ENCODE data around the gene SLC18B1. TPM values are rescaled to one million over a fixed set of nuclear protein-coding genes. Genes with fewer than 3 reads are reported as not detected.

Gene SLC18B1
- 1 to 10 TPM; 6.0 to 6.3 TPM for total RNA-seq

- ChIA-PET POLR2A (interaction anchor here (1.0 to 5.0 kb wide), 3 partner anchors 12 to 35 kb away, joined by 3 to 80 read pairs (median 7); partner anchors contain the start of gene RPS12), CTCF (interaction anchor here (0.7 to 5.6 kb wide), 17 partner anchors 9 to 518 kb away, joined by 3 to 102 read pairs (median 5); partner anchors contain the start of genes RPS12 and STX7)
- Mint-ChIP-seq H3K27me3 (ENCODE audit: low read depth) (no peaks in the 10 kb centered on the region), H3K36me3 (ENCODE audit: low read depth) (peaks cover 8% of the 10 kb centered on the region), H3K4me1 (ENCODE audit: low read depth) (peaks cover 13% of the 10 kb centered on the region), H3K27ac (peak within 1 kb of the TSS; percentile 68), H3K9me3 (ENCODE audit: insufficient read depth) (no peaks in the 10 kb centered on the region), H3K4me3 (no peak within 1 kb of the TSS)
- DNase-seq (peak; percentile 54), ATAC-seq (peak; percentile 72)
Measured at GRCh38 chr6:132797951-132798868, at the start of gene SLC18B1. TSS of gene SLC18B1 (minus strand) at chr6:132798637. CDS start at chr6:132798456, 181 bp downstream.

GRCh38 chr6:132843316-132844035 lies 45.0 kb upstream of the SLC18B1 start:
- DNase-seq (no peak), ATAC-seq (no peak)
- Mint-ChIP-seq H3K27me3 (ENCODE audit: low read depth) (peaks cover 9% of the 10 kb centered on the region), H3K36me3 (ENCODE audit: low read depth) (no peaks in the 10 kb centered on the region), H3K4me3 (no peak overlapping the region), H3K27ac (no peak overlapping the region), H3K4me1 (ENCODE audit: low read depth) (no peaks in the 10 kb centered on the region), H3K9me3 (ENCODE audit: insufficient read depth) (no peaks in the 10 kb centered on the region)
- ChIA-PET POLR2A (no interaction called here), CTCF (no interaction called here)

GRCh38 chr6:132841966-132842365 lies 43.5 kb upstream of the SLC18B1 start:
- ChIA-PET POLR2A (no interaction called here), CTCF (interaction anchor here (0.7 kb wide), 1 partner anchor 66 kb away, joined by 3 read pairs; no protein-coding TSS in a partner anchor)
- H3K27me3 Mint-ChIP-seq (ENCODE audit: low read depth), result peaks cover 5% of the 10 kb centered on the region
- no peak overlapping the region for H3K27ac Mint-ChIP-seq
- H3K4me1 Mint-ChIP-seq (ENCODE audit: low read depth), result no peaks in the 10 kb centered on the region
- H3K4me3 Mint-ChIP-seq, result no peak overlapping the region
- no peaks in the 10 kb centered on the region for H3K36me3 Mint-ChIP-seq (ENCODE audit: low read depth)
- ATAC-seq, result no peak
- H3K9me3 Mint-ChIP-seq (ENCODE audit: insufficient read depth), result no peaks in the 10 kb centered on the region
- DNase-seq, result no peak

GRCh38 chr6:132832891-132833290 lies 34.5 kb upstream of the SLC18B1 start:
- Mint-ChIP-seq H3K27ac (no peak overlapping the region), H3K4me1 (ENCODE audit: low read depth) (no peaks in the 10 kb centered on the region), H3K4me3 (no peak overlapping the region), H3K27me3 (ENCODE audit: low read depth) (peaks cover 4% of the 10 kb centered on the region), H3K9me3 (ENCODE audit: insufficient read depth) (no peaks in the 10 kb centered on the region), H3K36me3 (ENCODE audit: low read depth) (no peaks in the 10 kb centered on the region)
- CTCF ChIA-PET, result no interaction called here
- no peak for ATAC-seq
- POLR2A ChIA-PET, result no interaction called here
- DNase-seq, result no peak

GRCh38 chr6:132830334-132830751 lies 31.9 kb upstream of the SLC18B1 start:
- ATAC-seq, result no peak
- ChIA-PET CTCF (interaction anchor here (0.7 to 0.8 kb wide), 2 partner anchors 15 to 305 kb away, joined by 3 read pairs; no protein-coding TSS in a partner anchor), POLR2A (interaction anchor here (1.5 kb wide), 1 partner anchor 17 kb away, joined by 4 read pairs; no protein-coding TSS in a partner anchor)

GRCh38 chr6:132820629-132821381 lies 22.4 kb upstream of the SLC18B1 start:
- no peak overlapping the region for H3K27ac Mint-ChIP-seq
- H3K4me3 Mint-ChIP-seq, result no peak overlapping the region
- no peaks in the 10 kb centered on the region for H3K27me3 Mint-ChIP-seq (ENCODE audit: low read depth)
- ATAC-seq (peak; percentile 15), DNase-seq (no peak)
- ChIA-PET CTCF (no interaction called here), POLR2A (interaction anchor here (0.9 kb wide), 1 partner anchor 112 kb away, joined by 3 read pairs; no protein-coding TSS in a partner anchor)
- no peaks in the 10 kb centered on the region for H3K9me3 Mint-ChIP-seq (ENCODE audit: insufficient read depth)
- peaks cover 40% of the 10 kb centered on the region for H3K36me3 Mint-ChIP-seq (ENCODE audit: low read depth)
- H3K4me1 Mint-ChIP-seq (ENCODE audit: low read depth), result peaks cover 43% of the 10 kb centered on the region

More at GRCh38 chr6:132830334-132830751, 31.9 kb upstream of the SLC18B1 start:
- H3K9me3 Mint-ChIP-seq (ENCODE audit: insufficient read depth), result no peaks in the 10 kb centered on the region
- no peak for DNase-seq
- no peak overlapping the region for H3K4me3 Mint-ChIP-seq
- no peaks in the 10 kb centered on the region for H3K36me3 Mint-ChIP-seq (ENCODE audit: low read depth)
- no peaks in the 10 kb centered on the region for H3K4me1 Mint-ChIP-seq (ENCODE audit: low read depth)
- H3K27ac Mint-ChIP-seq, result no peak overlapping the region
- H3K27me3 Mint-ChIP-seq (ENCODE audit: low read depth), result peaks cover 2% of the 10 kb centered on the region

- ATAC-seq, result no peak
- DNase-seq, result no peak
- Mint-ChIP-seq H3K4me1 (ENCODE audit: low read depth) (peaks cover 49% of the 10 kb centered on the region), H3K36me3 (ENCODE audit: low read depth) (peaks cover 52% of the 10 kb centered on the region), H3K4me3 (no peak overlapping the region), H3K27me3 (ENCODE audit: low read depth) (no peaks in the 10 kb centered on the region), H3K27ac (no peak overlapping the region), H3K9me3 (ENCODE audit: insufficient read depth) (no peaks in the 10 kb centered on the region)
- CTCF ChIA-PET, result interaction anchor here (1.0 kb wide), 1 partner anchor 540 kb away, joined by 3 read pairs; no protein-coding TSS in a partner anchor
- POLR2A ChIA-PET, result interaction anchor here (1.2 kb wide), 1 partner anchor 306 kb away, joined by 3 read pairs; no protein-coding TSS in a partner anchor
Measured at GRCh38 chr6:132819405-132820161, 21.1 kb upstream of the SLC18B1 start.

GRCh38 chr6:132818404-132819359 lies 20.2 kb upstream of the SLC18B1 start:
- ATAC-seq, result no peak
- H3K9me3 Mint-ChIP-seq (ENCODE audit: insufficient read depth), result no peaks in the 10 kb centered on the region
- no peak overlapping the region for H3K27ac Mint-ChIP-seq
- ChIA-PET POLR2A (interaction anchor here (1.2 kb wide), 1 partner anchor 305 kb away, joined by 3 read pairs; no protein-coding TSS in a partner anchor), CTCF (interaction anchor here (1.0 kb wide), 1 partner anchor 539 kb away, joined by 3 read pairs; no protein-coding TSS in a partner anchor)
- H3K36me3 Mint-ChIP-seq (ENCODE audit: low read depth), result peaks cover 58% of the 10 kb centered on the region
- H3K4me3 Mint-ChIP-seq, result peak overlapping the region; percentile 12
- no peaks in the 10 kb centered on the region for H3K27me3 Mint-ChIP-seq (ENCODE audit: low read depth)
- DNase-seq, result no peak
- peaks cover 46% of the 10 kb centered on the region for H3K4me1 Mint-ChIP-seq (ENCODE audit: low read depth)

- Mint-ChIP-seq H3K27me3 (ENCODE audit: low read depth) (no peaks in the 10 kb centered on the region), H3K9me3 (ENCODE audit: insufficient read depth) (no peaks in the 10 kb centered on the region), H3K27ac (no peak overlapping the region), H3K4me1 (ENCODE audit: low read depth) (peaks cover 45% of the 10 kb centered on the region), H3K36me3 (ENCODE audit: low read depth) (peaks cover 60% of the 10 kb centered on the region), H3K4me3 (peak overlapping the region; percentile 0)
- CTCF ChIA-PET, result interaction anchor here (0.8 to 10.1 kb wide), 4 partner anchors 19 to 287 kb away, joined by 3 to 102 read pairs (median 8); partner anchors contain the start of gene SLC18B1
- no peak for ATAC-seq
- POLR2A ChIA-PET, result interaction anchor here (0.6 to 6.5 kb wide), 5 partner anchors 19 to 921 kb away, joined by 3 to 80 read pairs (median 3); partner anchors contain the start of gene SLC18B1
- no peak for DNase-seq
Measured at GRCh38 chr6:132817554-132818403, 19.3 kb upstream of the SLC18B1 start.

All from activated CD8-positive, alpha-beta T cell treated with anti-CD3 and anti-CD28 coated beads, Interleukin-2, amount 10 ng/mL, durations not matched to agents 7 days and 5 days (primary cell).